Renal cortex interstitium (tissue), 11 donors: ENCODE results near the gene CRACR2A. TPM values are rescaled to one million over a fixed set of nuclear protein-coding genes. Genes with fewer than 3 reads are reported as not detected.

Experiments
- DNase-seq, 11 donors: peaks; one replicate each; pipeline ENCODE4 v3.0.0-alpha.2; 2013; ENCODE audit warnings: low read depth in 9 of 11, low spot score in 4 of 11; ENCODE audit errors: extremely low read depth in 1 of 11
- polyA plus RNA-seq, 3 donors: library from polyadenylated mRNA; unstranded; fragments of 120-200 nt; gene quantifications; one replicate each; pipeline ENCODE4 v1.2.1, GENCODE V29; 2013; ENCODE audit not compliant: insufficient read length in 3 of 3

Gene CRACR2A
- polyA plus RNA-seq, 3 donors: 1.3 to 2.2 (median 1.5) TPM

- no peak for DNase-seq
Measured at GRCh38 chr12:3757261-3757660, 4.4 kb upstream of the CRACR2A start.

- no peak for DNase-seq
Measured at GRCh38 chr12:3755898-3756297, 3.0 kb upstream of the CRACR2A start.

DNA sequence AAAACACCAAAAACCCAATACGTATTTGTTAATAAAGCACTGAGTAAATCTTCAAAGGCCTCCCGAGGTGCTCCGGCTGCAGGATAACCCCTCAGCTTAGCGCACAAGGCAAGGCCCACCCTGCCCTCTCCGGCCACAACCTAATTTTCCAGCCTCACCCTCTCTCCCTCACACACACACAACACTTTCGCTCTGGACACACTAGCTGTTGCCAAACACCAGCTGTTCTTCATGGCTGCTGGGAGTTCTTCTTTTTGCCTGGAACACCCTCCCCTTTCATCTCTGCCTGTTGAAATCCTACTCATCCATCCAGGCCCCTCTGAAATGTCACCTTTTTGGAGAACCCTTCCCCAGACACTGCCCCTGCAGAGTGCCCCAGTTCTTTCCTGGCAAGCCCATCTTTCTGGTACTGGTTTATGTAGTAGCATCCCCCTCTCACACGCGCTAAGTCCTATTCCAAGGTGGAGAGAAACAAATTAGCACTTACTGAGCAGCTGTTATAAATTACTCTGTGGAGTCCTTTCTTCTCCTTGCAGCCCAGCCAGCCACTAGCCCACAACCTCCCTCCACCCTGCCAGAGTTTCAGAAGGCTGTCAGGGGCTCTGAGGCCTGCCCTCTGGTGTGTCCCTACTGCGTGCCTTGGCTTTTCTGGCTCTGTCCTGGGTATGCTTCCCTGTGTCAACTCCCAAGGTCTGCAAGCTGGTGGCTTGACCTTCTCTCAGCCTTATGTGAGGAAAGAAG is 805 bp upstream of the CRACR2A start:
- DNase-seq: peak in 1 of 11 donors; percentile 5

GRCh38 chr12:3752096-3752709 is 706 bp downstream of the CRACR2A start:
- DNase-seq: peak in 1 of 11 donors; percentile 8

GRCh38 chr12:3751151-3752095 is 1.5 kb downstream of the CRACR2A start:
- no peak for DNase-seq

DNA sequence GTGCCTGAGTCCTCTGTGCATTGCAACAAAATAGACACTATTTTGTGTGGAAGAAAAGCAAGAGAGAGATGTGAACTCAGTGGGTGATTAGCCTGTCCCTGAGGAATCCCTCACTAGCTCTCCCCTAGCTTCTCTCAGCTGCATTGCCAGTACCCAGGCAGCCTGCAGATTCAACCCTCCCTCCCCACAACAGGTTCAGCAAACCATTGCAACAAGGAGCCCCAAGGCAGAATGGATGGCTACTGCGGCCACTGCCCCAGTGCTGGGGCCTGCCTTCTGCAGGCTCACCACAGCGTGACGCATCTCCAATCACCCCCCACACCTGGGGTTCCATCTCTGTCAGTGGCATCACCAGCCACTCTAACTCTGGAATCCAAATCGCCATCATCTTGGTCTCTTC is 2.3 kb downstream of the CRACR2A start:
- no peak for DNase-seq

- DNase-seq: no peak
Measured at GRCh38 chr12:3748620-3749019, 4.3 kb downstream of the CRACR2A start.

- no peak for DNase-seq
Measured at GRCh38 chr12:3747976-3748619, 4.8 kb downstream of the CRACR2A start.

GRCh38 chr12:3747543-3747942 is 5.4 kb downstream of the CRACR2A start:
- DNase-seq: no peak

DNA sequence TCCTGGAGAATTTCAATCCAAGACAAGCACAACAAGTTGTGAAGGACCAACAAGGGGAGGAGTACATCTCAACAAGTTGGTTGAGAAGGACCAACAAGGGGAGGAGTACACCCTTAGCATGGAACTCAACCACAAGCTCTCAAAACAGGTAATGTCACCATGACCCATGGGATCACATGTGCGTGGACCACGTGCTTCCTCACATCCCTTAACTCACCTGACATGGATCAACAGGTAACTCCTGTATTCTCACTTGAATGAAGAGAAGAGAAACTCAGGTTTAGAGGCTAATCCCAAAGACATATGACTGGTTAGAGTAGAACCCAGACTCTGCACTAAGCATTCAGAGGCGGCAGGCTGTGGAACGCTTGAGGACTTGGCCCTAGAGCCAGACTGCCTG is 6.2 kb downstream of the CRACR2A start:
- no peak for DNase-seq

DNA sequence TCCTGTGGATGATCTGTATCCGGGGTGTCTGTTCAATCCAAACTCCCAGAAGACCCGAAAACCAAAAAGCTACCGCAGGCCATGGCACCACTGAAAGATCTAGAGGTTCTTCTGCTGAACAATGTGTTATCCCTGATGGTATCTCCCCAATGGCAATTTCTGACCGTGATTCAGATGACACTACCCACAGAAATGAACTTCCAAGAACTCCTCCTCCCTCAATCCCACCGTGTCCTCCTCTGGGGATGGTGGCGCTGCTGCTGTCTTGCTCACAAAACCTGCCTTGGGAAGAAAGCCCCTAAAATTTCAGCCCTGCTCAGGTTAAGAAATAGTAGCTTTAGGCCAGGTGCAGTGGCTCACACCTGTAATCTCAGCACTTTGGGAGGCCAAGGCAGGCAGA is 7.8 kb downstream of the CRACR2A start:
- no peak for DNase-seq

DNA sequence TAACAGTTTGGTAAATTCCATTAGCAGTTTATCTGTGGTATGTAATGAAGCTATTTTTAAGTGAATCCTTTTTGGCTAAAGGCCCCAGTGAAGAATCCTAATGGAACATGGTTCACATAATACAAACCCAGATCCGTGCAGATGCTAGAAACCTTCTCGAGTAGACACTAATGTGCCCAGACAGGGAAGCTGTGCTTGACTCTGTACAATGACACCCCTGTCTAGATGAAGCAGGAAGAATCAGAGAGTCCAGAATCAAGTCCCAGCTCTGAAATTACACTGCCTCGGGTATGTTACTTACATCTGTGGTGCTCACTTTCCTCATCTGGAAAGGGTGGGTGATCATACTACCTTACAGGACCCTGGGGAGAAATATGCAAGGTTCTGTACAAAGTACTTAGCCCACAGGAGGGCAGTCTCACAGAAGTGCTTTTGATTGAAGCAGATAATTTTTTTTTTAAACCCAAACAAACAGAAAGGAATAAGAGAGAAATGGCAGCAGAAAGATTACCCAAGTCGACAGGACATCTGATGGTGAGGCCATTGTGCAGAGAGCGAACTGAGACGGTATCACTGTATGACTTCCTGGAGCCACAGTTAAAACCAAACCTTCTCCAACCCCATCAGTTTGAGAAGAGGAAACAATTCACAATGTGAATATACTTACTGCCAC is 8.5 kb downstream of the CRACR2A start:
- DNase-seq: no peak

DNA sequence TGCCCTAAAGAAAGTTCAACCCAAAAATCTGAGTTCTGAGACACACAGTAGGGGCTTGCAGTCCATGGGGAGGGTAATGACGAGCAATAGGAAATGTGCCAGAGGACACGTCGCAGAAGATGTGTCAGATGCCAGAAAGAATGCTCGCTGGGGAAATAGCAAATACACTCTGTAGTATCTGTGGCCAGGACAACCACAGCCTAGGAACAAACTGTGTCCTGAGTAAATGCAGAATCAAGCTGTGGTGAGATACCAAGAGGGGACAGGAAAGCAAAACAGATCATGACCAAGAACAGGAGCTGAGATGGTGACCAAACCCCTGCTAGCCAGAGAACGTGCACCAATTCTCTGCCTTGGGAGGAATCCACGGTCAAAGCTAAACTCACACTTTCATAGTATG is 9.1 kb downstream of the CRACR2A start:
- no peak for DNase-seq

- DNase-seq: no peak
Measured at GRCh38 chr12:3741882-3742672, 10.8 kb downstream of the CRACR2A start.

DNA sequence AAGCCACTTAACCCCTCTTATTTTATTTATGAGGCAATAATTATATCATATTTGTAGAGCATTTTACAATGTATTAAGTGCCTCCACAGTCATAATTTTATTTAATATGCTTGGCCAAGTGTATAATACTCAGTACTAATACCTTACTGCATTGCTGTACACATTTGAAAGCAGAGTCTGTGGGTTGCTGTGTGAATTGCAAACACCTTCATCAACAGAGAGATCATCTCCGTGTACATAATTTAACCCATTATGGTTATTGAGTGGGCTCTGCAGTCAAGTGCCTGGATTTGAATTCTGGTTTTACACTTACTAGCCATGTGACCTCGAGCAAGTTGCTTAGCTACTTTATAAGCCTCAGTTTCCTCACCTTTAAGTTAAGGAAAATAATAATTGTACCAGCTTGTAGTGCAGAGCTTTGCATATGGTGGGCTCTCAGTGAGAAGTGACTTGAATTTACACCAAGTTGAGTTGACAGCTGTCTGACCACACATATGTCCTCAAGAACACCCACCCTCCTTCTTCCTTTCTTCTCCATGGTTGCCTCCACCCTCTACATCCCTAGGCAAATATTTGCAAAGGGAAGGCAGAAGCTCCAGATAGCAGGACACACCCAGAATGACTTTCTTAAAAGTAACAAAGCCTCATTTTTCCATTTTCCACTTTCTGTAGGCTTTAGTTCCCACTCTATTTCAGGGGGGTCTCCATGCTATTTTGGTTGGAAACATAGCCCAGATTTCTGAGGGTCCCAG is 12.3 kb downstream of the CRACR2A start:
- DNase-seq: no peak

- no peak for DNase-seq
Measured at GRCh38 chr12:3735432-3735831, 17.5 kb downstream of the CRACR2A start.

DNA sequence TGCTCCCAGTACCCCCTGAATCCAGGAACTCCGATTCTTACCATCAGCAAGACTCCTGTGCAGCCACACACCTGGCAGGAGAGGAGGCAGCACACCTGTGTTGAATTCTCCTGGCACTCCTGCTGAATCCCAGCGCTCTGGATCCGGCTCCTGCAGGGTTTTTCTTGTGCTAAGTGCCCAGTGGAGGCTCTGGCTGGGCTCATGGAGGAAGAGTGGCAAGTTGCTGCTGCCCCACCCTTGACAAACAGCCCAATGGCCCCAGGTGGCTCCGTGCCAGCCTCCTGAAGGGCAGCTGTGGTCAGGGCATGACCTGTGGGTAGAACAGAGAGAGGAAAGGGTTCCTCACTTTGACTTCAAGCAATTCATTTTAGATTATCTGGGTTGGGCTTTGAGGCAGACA is 20.0 kb downstream of the CRACR2A start:
- DNase-seq: no peak
